Natural killer cell (primary cell): ENCODE measurements around the gene TRAP1. TPM values are rescaled to one million over a fixed set of nuclear protein-coding genes. Genes with fewer than 3 reads are reported as not detected.

Experiments used
- ATAC-seq, 3 donors: fragments of 150-1000 bp in 2 of 3; fragments of 200-7000 bp in 1 of 3; cut with Tn5 transposase; 1 replicate in 1 of 3; 2 replicates in 2 of 3; pipeline ENCODE4 v1.10.0; 2021; ENCODE audit warnings: mild to moderate bottlenecking in 2 of 3, moderate library complexity in 2 of 3
- DNase-seq, 2 donors: peaks; one replicate each; pipeline versions ENCODE4 v3.0.0 to v3.0.0-alpha.2; 2013 to 2021; ENCODE audit warnings: mixed read lengths in 1 of 2
- H3K27ac ChIP-seq: one replicate; pipeline ENCODE4 v1.5.1; 2013; ENCODE audit warnings: mild to moderate bottlenecking, low read length
- H3K27me3 ChIP-seq: one replicate; pipeline ENCODE4 v1.6.1; 2013; ENCODE audit warnings: low read length; ENCODE audit not compliant: control insufficient read depth, insufficient read depth
- H3K36me3 ChIP-seq: one replicate; pipeline ENCODE4 v1.6.1; 2013; ENCODE audit warnings: low read length; ENCODE audit not compliant: control insufficient read depth, insufficient read depth
- H3K4me1 ChIP-seq: one replicate; pipeline ENCODE4 v1.6.1; 2013; ENCODE audit warnings: low read length; ENCODE audit not compliant: control insufficient read depth, insufficient read depth
- H3K4me3 ChIP-seq: one replicate; pipeline ENCODE4 v1.5.1; 2013; ENCODE audit warnings: low read length
- H3K9me3 ChIP-seq: one replicate; pipeline ENCODE4 v1.6.1; 2013; ENCODE audit warnings: low read length; ENCODE audit not compliant: control insufficient read depth, insufficient read depth
- H3K27ac Mint-ChIP-seq, 2 donors: one replicate each; pipeline ENCODE4 v1.8.0; 2022; ENCODE audit warnings: mild to moderate bottlenecking in 2 of 2, mixed read lengths in 2 of 2, moderate library complexity in 1 of 2
- H3K27me3 Mint-ChIP-seq, 2 donors: one replicate each; pipeline ENCODE4 v1.8.0; 2022; ENCODE audit warnings: low read depth in 2 of 2, mixed read lengths in 2 of 2
- H3K36me3 Mint-ChIP-seq: one replicate; pipeline ENCODE4 v1.8.0; 2022; ENCODE audit warnings: mixed read lengths
- H3K4me1 Mint-ChIP-seq, 2 donors: one replicate each; pipeline ENCODE4 v1.8.0; 2022; ENCODE audit warnings: mixed read lengths in 2 of 2
- H3K4me3 Mint-ChIP-seq: one replicate; pipeline ENCODE4 v1.8.0; 2022; ENCODE audit warnings: mild to moderate bottlenecking, moderate library complexity, mixed read lengths
- H3K9me3 Mint-ChIP-seq, 2 donors: one replicate each; pipeline ENCODE4 v1.8.0; 2022; ENCODE audit warnings: mixed read lengths in 2 of 2
- WGBS: methylation state at CpG from one replicate; pipeline ENCODE4 v1.1.7; 2013; ENCODE audit warnings: missing lambda C conversion rate; ENCODE audit not compliant: insufficient coverage; 5-methylcytosine and 5-hydroxymethylcytosine counted together
- intact Hi-C: fragments of 100-400 bp; cut with micrococcal nuclease; formaldehyde crosslinking; loops from one replicate; pipeline ENCODE4 v1.14.2; 2022
- total RNA-seq, 4 donors: library from RNA; stranded (reverse); fragments of 120-200 nt in 1 of 4; gene quantifications; one replicate each; pipeline versions ENCODE4 v1.2.3 to v1.2.4, GENCODE V29; 2013 to 2022
- TF ChIP-seq, protein P1 (sequence below): fragments of 200-600 bp; IDR thresholded peaks from one replicate; pipeline ENCODE4 v1.8.0; 2022; ENCODE audit warnings: antibody characterized with exemption

The TRAP1 gene
- total RNA-seq, 3 donors from 2014 or later (not counting 1 experiment from before 2014, with no cell fraction given) = 33.7 to 56.7 (median 54.6) TPM

GRCh38 chr16:3759736-3760135 is 42.4 kb upstream of the TRAP1 start:
- Histone ChIP-seq H3K36me3 (peaks cover 61% of the 10 kb centered on the region), H3K9me3 (no peaks in the 10 kb centered on the region), H3K4me1 (no peaks in the 10 kb centered on the region), H3K27me3 (no peaks in the 10 kb centered on the region), H3K4me3 (no peak overlapping the region), H3K27ac (no peak overlapping the region)
- DNase-seq (no peak), ATAC-seq (no peak)
- TF ChIP-seq, protein P1, sequence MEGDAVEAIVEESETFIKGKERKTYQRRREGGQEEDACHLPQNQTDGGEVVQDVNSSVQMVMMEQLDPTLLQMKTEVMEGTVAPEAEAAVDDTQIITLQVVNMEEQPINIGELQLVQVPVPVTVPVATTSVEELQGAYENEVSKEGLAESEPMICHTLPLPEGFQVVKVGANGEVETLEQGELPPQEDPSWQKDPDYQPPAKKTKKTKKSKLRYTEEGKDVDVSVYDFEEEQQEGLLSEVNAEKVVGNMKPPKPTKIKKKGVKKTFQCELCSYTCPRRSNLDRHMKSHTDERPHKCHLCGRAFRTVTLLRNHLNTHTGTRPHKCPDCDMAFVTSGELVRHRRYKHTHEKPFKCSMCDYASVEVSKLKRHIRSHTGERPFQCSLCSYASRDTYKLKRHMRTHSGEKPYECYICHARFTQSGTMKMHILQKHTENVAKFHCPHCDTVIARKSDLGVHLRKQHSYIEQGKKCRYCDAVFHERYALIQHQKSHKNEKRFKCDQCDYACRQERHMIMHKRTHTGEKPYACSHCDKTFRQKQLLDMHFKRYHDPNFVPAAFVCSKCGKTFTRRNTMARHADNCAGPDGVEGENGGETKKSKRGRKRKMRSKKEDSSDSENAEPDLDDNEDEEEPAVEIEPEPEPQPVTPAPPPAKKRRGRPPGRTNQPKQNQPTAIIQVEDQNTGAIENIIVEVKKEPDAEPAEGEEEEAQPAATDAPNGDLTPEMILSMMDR = no peak
- Mint-ChIP-seq H3K4me1 (no peaks in the 10 kb centered on the region), H3K27ac (peak overlapping the region in 1 of 2 donors; percentile 9), H3K36me3 (no peaks in the 10 kb centered on the region), H3K4me3 (no peak overlapping the region), H3K27me3 (no peaks in the 10 kb centered on the region), H3K9me3 (no peaks in the 10 kb centered on the region)
- intact Hi-C loops = no loop called here
- WGBS = 98% methylated on average over 5 of the region's 5 CpGs

DNA sequence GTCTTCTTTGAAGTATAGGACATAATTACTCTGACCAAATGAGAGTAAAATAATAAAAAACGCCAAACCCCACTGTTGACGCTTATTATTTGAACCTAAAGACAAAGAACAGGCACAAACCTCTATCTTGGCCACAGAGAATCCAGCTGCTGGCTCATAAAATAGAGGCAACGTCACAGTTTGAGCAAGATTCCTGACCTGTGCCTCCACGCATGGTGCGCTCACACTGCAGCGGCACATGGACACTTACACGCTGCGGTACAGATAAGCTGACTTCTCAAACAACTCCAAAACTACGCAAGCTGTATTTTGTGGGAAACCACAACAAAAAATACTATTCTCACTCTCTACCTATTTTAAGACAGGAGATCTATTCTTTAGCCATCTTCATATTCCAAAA is 38.8 kb upstream of the TRAP1 start:
- 98% methylated on average over 9 of the region's 9 CpGs for WGBS
- no peak overlapping the region for H3K27ac ChIP-seq
- no peaks in the 10 kb centered on the region for H3K9me3 Mint-ChIP-seq
- no peaks in the 10 kb centered on the region for H3K9me3 ChIP-seq
- no peaks in the 10 kb centered on the region for H3K4me1 ChIP-seq
- H3K36me3 Mint-ChIP-seq = no peaks in the 10 kb centered on the region
- ATAC-seq = no peak
- H3K4me3 Mint-ChIP-seq = no peak overlapping the region
- TF ChIP-seq, protein P1 = no peak
- H3K27me3 ChIP-seq = no peaks in the 10 kb centered on the region
- intact Hi-C loops = no loop called here
- H3K27me3 Mint-ChIP-seq = no peaks in the 10 kb centered on the region
- H3K4me1 Mint-ChIP-seq = peaks cover 14 to 19% of the 10 kb centered on the region in 2 donors
- no peak for DNase-seq
- no peak overlapping the region for H3K4me3 ChIP-seq
- peaks cover 67% of the 10 kb centered on the region for H3K36me3 ChIP-seq
- H3K27ac Mint-ChIP-seq = no peak overlapping the region

DNA sequence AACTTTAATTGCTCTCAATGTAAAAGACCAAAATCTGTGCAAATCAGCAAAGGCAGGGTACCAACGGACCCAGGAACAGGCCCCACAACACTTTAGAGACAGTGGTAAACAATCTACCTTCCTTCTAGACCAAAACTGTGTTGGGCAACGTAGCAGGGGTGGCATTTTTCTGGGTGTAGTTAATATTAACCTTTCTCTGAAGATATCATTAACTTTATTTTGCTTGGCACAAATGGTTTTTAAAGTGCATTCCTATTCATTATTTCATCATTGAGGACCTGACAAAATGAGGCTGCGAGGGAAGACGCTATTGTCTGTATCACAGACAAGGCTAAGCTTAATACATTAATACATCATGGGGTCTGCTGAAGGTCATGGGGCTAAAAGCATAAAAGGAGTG is 37.9 kb upstream of the TRAP1 start:
- Mint-ChIP-seq H3K4me1 (peaks cover 18 to 23% of the 10 kb centered on the region in 2 donors), H3K4me3 (no peak overlapping the region), H3K27ac (peak overlapping the region in 1 of 2 donors; percentile 16), H3K36me3 (no peaks in the 10 kb centered on the region), H3K27me3 (no peaks in the 10 kb centered on the region), H3K9me3 (no peaks in the 10 kb centered on the region)
- no peaks in the 10 kb centered on the region for H3K4me1 ChIP-seq
- WGBS = 100% methylated on average over 2 of the region's 4 CpGs
- TF ChIP-seq, protein P1 = no peak
- no peaks in the 10 kb centered on the region for H3K27me3 ChIP-seq
- ATAC-seq = no peak
- no peak overlapping the region for H3K27ac ChIP-seq
- H3K36me3 ChIP-seq = peaks cover 69% of the 10 kb centered on the region
- H3K9me3 ChIP-seq = no peaks in the 10 kb centered on the region
- H3K4me3 ChIP-seq = no peak overlapping the region
- intact Hi-C loops = no loop called here
- DNase-seq = no peak

DNA sequence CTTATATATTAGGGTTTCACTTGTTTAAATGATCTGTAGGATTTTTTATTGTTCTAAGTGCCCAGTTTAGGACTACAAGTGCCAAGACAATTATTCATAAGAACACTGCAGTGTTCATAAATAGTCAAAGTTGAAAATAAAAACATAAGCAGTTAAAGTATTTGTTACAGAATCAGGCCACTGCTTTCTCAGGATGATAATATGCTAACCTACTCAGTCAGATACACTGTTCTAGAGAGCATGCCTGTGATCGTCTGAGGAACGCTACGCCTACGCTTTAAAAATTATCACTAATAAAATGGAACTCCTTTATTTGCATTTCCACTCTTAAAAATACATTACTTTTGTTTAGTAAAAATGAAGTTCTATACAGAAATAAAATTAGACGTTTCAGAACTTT is 37.4 kb upstream of the TRAP1 start:
- no peak overlapping the region for H3K4me3 ChIP-seq
- no peaks in the 10 kb centered on the region for H3K27me3 ChIP-seq
- ATAC-seq = no peak
- TF ChIP-seq, protein P1 = no peak
- no peaks in the 10 kb centered on the region for H3K9me3 ChIP-seq
- H3K4me1 Mint-ChIP-seq = peaks cover 23 to 28% of the 10 kb centered on the region in 2 donors
- H3K9me3 Mint-ChIP-seq = no peaks in the 10 kb centered on the region
- intact Hi-C loops = no loop called here
- DNase-seq = no peak
- H3K27ac Mint-ChIP-seq = no peak overlapping the region
- no peak overlapping the region for H3K27ac ChIP-seq
- H3K36me3 Mint-ChIP-seq = no peaks in the 10 kb centered on the region
- peaks cover 70% of the 10 kb centered on the region for H3K36me3 ChIP-seq
- no peaks in the 10 kb centered on the region for H3K27me3 Mint-ChIP-seq
- no peak overlapping the region for H3K4me3 Mint-ChIP-seq
- no peaks in the 10 kb centered on the region for H3K4me1 ChIP-seq
- WGBS = 98% methylated on average over 4 of the region's 5 CpGs
